ENCODE results near the gene MYO1B. TPM values are rescaled to one million over a fixed set of nuclear protein-coding genes. Genes with fewer than 3 reads are reported as not detected.

The MYO1B gene
- total RNA-seq, 1 donor from 2014 or later, result 43.7 TPM

DNA sequence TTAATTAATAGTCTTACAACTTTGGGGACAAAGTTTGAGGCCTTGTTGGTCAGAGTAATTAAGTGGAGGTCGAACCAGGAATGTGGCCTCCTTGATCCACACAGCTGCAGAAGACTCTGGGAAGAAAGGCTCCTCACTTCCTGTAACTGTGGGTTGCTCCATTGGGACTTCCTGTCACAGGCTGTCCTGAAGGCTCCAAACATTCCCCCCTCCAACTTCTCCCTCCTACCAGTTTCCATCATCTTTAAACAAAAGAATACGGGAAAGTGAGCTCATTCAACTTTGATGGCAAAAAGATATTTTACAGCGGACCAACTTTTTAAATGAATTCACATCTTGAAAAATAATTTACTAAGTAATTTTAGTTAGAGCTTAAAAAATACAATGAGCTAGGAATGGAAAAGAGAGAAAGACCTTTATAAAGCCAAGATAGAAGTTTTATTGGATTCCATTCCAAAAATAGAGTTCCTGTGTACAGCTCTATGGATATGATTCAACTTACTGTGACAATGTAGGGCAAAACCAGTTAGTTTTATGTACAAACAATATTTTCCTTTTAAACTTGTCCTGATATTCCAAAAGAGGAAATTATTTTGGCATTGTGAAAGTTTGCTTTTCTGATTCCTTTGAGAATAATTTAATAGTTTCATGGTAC lies 220.7 kb downstream of the MYO1B start:
- intact Hi-C loops (cut with DNase I), result no loop called here
- H3K4me3 ChIP-seq, result no peak overlapping the region
- H3K4me1 ChIP-seq, result peaks cover 13% of the 10 kb centered on the region
- H3K27me3 ChIP-seq, result no peaks in the 10 kb centered on the region
- DNase-seq (ENCODE audit: extremely low spot score in 2 of 2), result no peak
- peak overlapping the region; percentile 48 for H3K27ac ChIP-seq
- TF ChIP-seq, protein P1, sequence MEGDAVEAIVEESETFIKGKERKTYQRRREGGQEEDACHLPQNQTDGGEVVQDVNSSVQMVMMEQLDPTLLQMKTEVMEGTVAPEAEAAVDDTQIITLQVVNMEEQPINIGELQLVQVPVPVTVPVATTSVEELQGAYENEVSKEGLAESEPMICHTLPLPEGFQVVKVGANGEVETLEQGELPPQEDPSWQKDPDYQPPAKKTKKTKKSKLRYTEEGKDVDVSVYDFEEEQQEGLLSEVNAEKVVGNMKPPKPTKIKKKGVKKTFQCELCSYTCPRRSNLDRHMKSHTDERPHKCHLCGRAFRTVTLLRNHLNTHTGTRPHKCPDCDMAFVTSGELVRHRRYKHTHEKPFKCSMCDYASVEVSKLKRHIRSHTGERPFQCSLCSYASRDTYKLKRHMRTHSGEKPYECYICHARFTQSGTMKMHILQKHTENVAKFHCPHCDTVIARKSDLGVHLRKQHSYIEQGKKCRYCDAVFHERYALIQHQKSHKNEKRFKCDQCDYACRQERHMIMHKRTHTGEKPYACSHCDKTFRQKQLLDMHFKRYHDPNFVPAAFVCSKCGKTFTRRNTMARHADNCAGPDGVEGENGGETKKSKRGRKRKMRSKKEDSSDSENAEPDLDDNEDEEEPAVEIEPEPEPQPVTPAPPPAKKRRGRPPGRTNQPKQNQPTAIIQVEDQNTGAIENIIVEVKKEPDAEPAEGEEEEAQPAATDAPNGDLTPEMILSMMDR (IDR thresholded peaks at IDR 0.05), result no peak
- no peak for TF ChIP-seq POLR2A (IDR thresholded peaks at IDR 0.05)
- no peaks in the 10 kb centered on the region for H3K9me3 ChIP-seq
- no peaks in the 10 kb centered on the region for H3K36me3 ChIP-seq

DNA sequence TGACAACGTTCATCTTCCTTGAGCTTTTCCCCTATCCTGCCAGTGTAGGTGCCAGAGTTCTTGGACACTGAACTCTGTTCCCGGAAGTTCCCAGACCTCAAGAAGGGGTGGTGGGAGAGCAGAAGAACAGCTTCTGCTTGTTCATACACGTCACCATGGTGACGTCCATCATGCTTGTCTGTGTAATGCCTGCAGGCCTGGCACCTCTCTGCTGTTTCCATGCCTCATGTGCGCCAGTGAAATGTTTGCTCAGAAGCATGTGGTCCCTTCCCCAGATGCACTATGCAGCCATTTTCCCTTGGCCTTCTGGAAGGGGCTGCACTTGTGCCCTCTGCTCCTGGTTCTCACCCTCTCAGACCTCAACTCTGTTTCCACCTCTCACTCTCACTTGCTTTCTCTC lies 221.9 kb downstream of the MYO1B start:
- H3K4me1 ChIP-seq, result peaks cover 13% of the 10 kb centered on the region
- no peak for DNase-seq (ENCODE audit: extremely low spot score in 2 of 2)

DNA sequence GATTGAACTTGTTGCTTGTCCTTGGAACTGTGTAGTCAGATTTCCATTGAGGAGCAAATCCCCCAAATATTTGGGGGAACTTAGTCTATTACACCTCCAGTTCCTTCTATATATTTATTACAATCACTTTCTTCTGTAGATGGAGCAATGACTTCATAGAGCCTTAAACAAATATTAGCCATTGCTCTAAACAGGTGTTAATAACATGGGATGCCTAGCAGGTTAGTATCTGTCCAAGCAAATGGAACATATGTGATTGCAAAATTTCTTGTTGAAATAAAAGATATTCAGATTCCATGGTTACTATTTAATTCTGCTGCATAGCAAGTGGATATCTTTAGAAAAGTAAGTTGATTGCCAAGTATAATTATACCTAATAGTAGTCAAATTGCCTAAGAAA lies 225.1 kb downstream of the MYO1B start:
- intact Hi-C loops (cut with DNase I), result no loop called here
- no peak for TF ChIP-seq POLR2AphosphoS5 (IDR thresholded peaks at IDR 0.05; ENCODE audit: insufficient read depth in 1 of 2, low read depth in 1 of 2)
- TF ChIP-seq, protein P1 (IDR thresholded peaks at IDR 0.05), result no peak
- TF ChIP-seq POLR2A (IDR thresholded peaks at IDR 0.05), result no peak
- H3K27me3 ChIP-seq, result no peaks in the 10 kb centered on the region
- no peak overlapping the region for H3K27ac ChIP-seq
- H3K9me3 ChIP-seq, result no peaks in the 10 kb centered on the region
- H3K4me3 ChIP-seq, result no peak overlapping the region
- H3K4me1 ChIP-seq, result peaks cover 13% of the 10 kb centered on the region
- DNase-seq (ENCODE audit: extremely low spot score in 2 of 2), result no peak
- H3K36me3 ChIP-seq, result no peaks in the 10 kb centered on the region

More for the DNA sequence above, 221.9 kb downstream of the MYO1B start:
- intact Hi-C loops (cut with DNase I), result no loop called here
- Histone ChIP-seq H3K36me3 (no peaks in the 10 kb centered on the region), H3K4me3 (no peak overlapping the region), H3K9me3 (no peaks in the 10 kb centered on the region), H3K27ac (no peak overlapping the region), H3K27me3 (no peaks in the 10 kb centered on the region)
- TF ChIP-seq, protein P1 (IDR thresholded peaks at IDR 0.05), result no peak
- no peak for TF ChIP-seq POLR2A (IDR thresholded peaks at IDR 0.05)
- no peak for TF ChIP-seq POLR2AphosphoS5 (IDR thresholded peaks at IDR 0.05; ENCODE audit: insufficient read depth in 1 of 2, low read depth in 1 of 2)

DNA sequence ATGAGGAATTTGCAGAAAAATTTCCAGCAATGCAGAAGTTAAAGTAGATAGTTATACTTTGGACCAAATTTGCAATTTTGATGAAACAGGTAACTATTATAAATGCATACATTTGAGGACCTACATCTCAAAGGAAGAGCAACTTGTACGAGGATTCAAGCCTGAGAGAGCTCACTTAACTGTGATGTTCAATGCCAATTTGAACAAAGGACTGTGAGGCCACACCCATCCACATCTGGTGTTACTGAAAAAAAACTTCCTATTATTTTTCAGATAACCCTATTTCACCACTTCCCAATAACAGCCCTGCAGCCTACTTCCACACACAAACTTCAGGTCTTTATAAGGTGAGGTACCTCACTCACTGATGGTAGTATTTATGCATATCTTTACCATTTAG lies 229.3 kb downstream of the MYO1B start:
- Histone ChIP-seq H3K36me3 (no peaks in the 10 kb centered on the region), H3K4me3 (no peak overlapping the region), H3K27me3 (no peaks in the 10 kb centered on the region), H3K9me3 (no peaks in the 10 kb centered on the region), H3K27ac (no peak overlapping the region), H3K4me1 (no peaks in the 10 kb centered on the region)
- intact Hi-C loops (cut with DNase I), result no loop called here
- DNase-seq (ENCODE audit: extremely low spot score in 2 of 2), result no peak
- TF ChIP-seq POLR2A (IDR thresholded peaks at IDR 0.05) (no peak), POLR2AphosphoS5 (IDR thresholded peaks at IDR 0.05; ENCODE audit: insufficient read depth in 1 of 2, low read depth in 1 of 2) (no peak)
- TF ChIP-seq, protein P1 (IDR thresholded peaks at IDR 0.05), result no peak

Small RNAs within 50 kb of the gene (small RNA-seq; reads per million reads assigned to genes)
- gene RNU6-1045P, result not detected

Other genes with a start within 250 kb of the MYO1B start
- 35.6 TPM for gene STAT1, start 231.2 kb upstream of the MYO1B start, total RNA-seq
- gene STAT4, start 94.4 kb upstream of the MYO1B start, total RNA-seq, result 9.1 TPM

Measured in vagina (tissue), 2 donors.